A549 (cell line): Measurements from ENCODE around the gene KRTAP10-9. TPM values are rescaled to one million over a fixed set of nuclear protein-coding genes. Genes with fewer than 3 reads are reported as not detected.

Experiments
- ATAC-seq, 2 experiments: fragments of 200-7000 bp in 1 of 2; fragments of >200 bp in 1 of 2; cut with Nextera tagmentation in 1 of 2; cut with Tn5 transposase in 1 of 2; 3 replicates each; pipeline versions ENCODE4 v1.8.0 to v1.9.1; 2018 to 2020; ENCODE audit warnings: mild to moderate bottlenecking in 1 of 2, moderate library complexity in 1 of 2
- CTCF ChIA-PET: fragments of 300-600 bp; sonication (Branson Sonifier 250); formaldehyde crosslinking; extraction: SDS; loops from one replicate; lab custom pipeline; 2021; ENCODE audit warnings: antibody characterized with exemption, inconsistent platforms; lab: Yijun Ruan, JAX
- POLR2A ChIA-PET: fragments of 350-600 bp; formaldehyde crosslinking; extraction: SDS; loops from one replicate; lab custom pipeline; 2021; ENCODE audit warnings: antibody characterized with exemption, inconsistent platforms; lab: Yijun Ruan, JAX
- DNase-seq, 2 experiments: peaks; one replicate each; pipeline versions ENCODE4 v3.0.0 to v3.0.0-alpha.2; 2011 to 2016; ENCODE audit warnings: low read depth in 1 of 2, low spot score in 1 of 2
- FAIRE-seq: peaks from 2 replicates; lab custom pipeline; 2011; peaks lifted over from hg19 to GRCh38; lab: Jason Lieb, UNC
- H3K27ac ChIP-seq, 2 experiments: fragments of >200 bp; sonication (Bioruptor Twin); formaldehyde crosslinking; 3 replicates each; pipeline ENCODE4 v1.5.1; 2016 to 2017
- H3K4me1 ChIP-seq: fragments of >200 bp; sonication (Bioruptor Twin); formaldehyde crosslinking; 3 replicates; pipeline ENCODE4 v1.6.1; 2016
- H3K4me2 ChIP-seq: fragments of >200 bp; sonication (Bioruptor Twin); formaldehyde crosslinking; 3 replicates; pipeline ENCODE4 v1.6.1; 2016
- H3K4me3 ChIP-seq: fragments of >200 bp; sonication (Bioruptor Twin); formaldehyde crosslinking; 3 replicates; pipeline ENCODE4 v1.5.1; 2016
- H3K9me3 ChIP-seq: fragments of >200 bp; sonication (Bioruptor Twin); formaldehyde crosslinking; 3 replicates; pipeline ENCODE4 v1.6.1; 2016
- CBX2 ChIP-seq: fragments of 200-600 bp; sonication (generic); IDR thresholded peaks from 2 replicates; pipeline ENCODE4 v1.6.1; 2016; ENCODE audit warnings: low read depth, mild to moderate bottlenecking, borderline replicate concordance
- CEBPB ChIP-seq, 2 experiments: fragments of >200 bp in 1 of 2; sonication (Bioruptor Twin) in 1 of 2; formaldehyde crosslinking in 1 of 2; IDR thresholded peaks; 2 replicates each; pipeline ENCODE4 v1.6.1; 2012 to 2016
- CHD4 ChIP-seq: fragments of 200-600 bp; sonication (generic); IDR thresholded peaks from 2 replicates; pipeline ENCODE4 v1.6.1; 2016; ENCODE audit warnings: antibody characterized with exemption, mild to moderate bottlenecking, borderline replicate concordance
- EHF ChIP-seq: fragments of 250-450 bp; sonication (Bioruptor Pico); IDR thresholded peaks from 2 replicates; pipeline ENCODE4 v1.5.0; 2020; ENCODE audit warnings: mild to moderate bottlenecking
- EHMT2 ChIP-seq: fragments of 200-600 bp; sonication (generic); IDR thresholded peaks from 2 replicates; pipeline ENCODE4 v1.6.1; 2016; ENCODE audit warnings: antibody characterized with exemption, low read depth, mild to moderate bottlenecking, moderate library complexity
- ESRRA ChIP-seq: fragments of 150-350 bp; IDR thresholded peaks from 2 replicates; pipeline ENCODE4 v1.6.1; 2014; ENCODE audit warnings: mild to moderate bottlenecking, low read length, borderline replicate concordance
- GATA3 ChIP-seq: IDR thresholded peaks from 2 replicates; pipeline ENCODE4 v1.6.1; 2012; ENCODE audit warnings: borderline replicate concordance
- HMGXB4 ChIP-seq: fragments of 250-450 bp; sonication (Bioruptor Pico); IDR thresholded peaks from 2 replicates; pipeline ENCODE4 v1.5.0; 2021; ENCODE audit warnings: mild to moderate bottlenecking, moderate library complexity, borderline replicate concordance
- HOXB13 ChIP-seq: fragments of 250-450 bp; sonication (Bioruptor Pico); IDR thresholded peaks from 2 replicates; pipeline ENCODE4 v1.5.0; 2020; ENCODE audit warnings: low read depth, mild to moderate bottlenecking, moderate library complexity
- HOXB5 ChIP-seq: fragments of 250-450 bp; sonication (Bioruptor Pico); IDR thresholded peaks from 2 replicates; pipeline ENCODE4 v1.5.0; 2020; ENCODE audit warnings: mild to moderate bottlenecking, moderate library complexity
- JUNB ChIP-seq: fragments of >200 bp; sonication (Bioruptor Twin); formaldehyde crosslinking; IDR thresholded peaks from 2 replicates; pipeline ENCODE4 v1.6.1; 2016
- NR3C1 ChIP-seq: fragments of >200 bp; sonication (Bioruptor Twin); formaldehyde crosslinking; IDR thresholded peaks from 3 replicates; pipeline ENCODE4 v1.6.1; 2017
- PBX3 ChIP-seq: IDR thresholded peaks from 2 replicates; pipeline ENCODE4 v1.6.1; 2012
- RCOR1 ChIP-seq: fragments of 150-350 bp; IDR thresholded peaks from 2 replicates; pipeline ENCODE4 v1.6.1; 2014; ENCODE audit warnings: antibody characterized with exemption, low read length, low read depth
- RFX5 ChIP-seq: fragments of 450-650 bp; IDR thresholded peaks from 2 replicates; pipeline ENCODE4 v1.7.1; 2014; ENCODE audit warnings: antibody characterized with exemption, mild to moderate bottlenecking, moderate library complexity
- RNF2 ChIP-seq: fragments of 200-600 bp; sonication (generic); IDR thresholded peaks from 2 replicates; pipeline ENCODE4 v1.6.1; 2016; ENCODE audit warnings: low read depth, mild to moderate bottlenecking, antibody characterized with exemption, moderate library complexity, borderline replicate concordance
- SREBF2 ChIP-seq: fragments of 450-650 bp; IDR thresholded peaks from 2 replicates; pipeline ENCODE4 v1.6.1; 2014; ENCODE audit warnings: mild to moderate bottlenecking, moderate library complexity
- TFCP2L1 ChIP-seq: fragments of 250-450 bp; sonication (Bioruptor Pico); IDR thresholded peaks from 2 replicates; pipeline ENCODE4 v1.5.0; 2021; ENCODE audit warnings: mild to moderate bottlenecking
- ZC3H11A ChIP-seq: fragments of 450-650 bp; IDR thresholded peaks from 2 replicates; pipeline ENCODE4 v1.6.1; 2014; ENCODE audit warnings: antibody characterized with exemption, mild to moderate bottlenecking
- ZNF302 ChIP-seq: fragments of 250-450 bp; sonication (Bioruptor Pico); IDR thresholded peaks from 2 replicates; pipeline ENCODE4 v1.9.0; 2021; ENCODE audit warnings: inconsistent platforms, mild to moderate bottlenecking, moderate library complexity
- WGBS: methylation state at CpG from one replicate; pipeline ENCODE4 v1.1.6; 2017; ENCODE audit errors: missing lambda C conversion rate; 5-methylcytosine and 5-hydroxymethylcytosine counted together
- polyA plus RNA-seq, 4 experiments: library from polyadenylated mRNA; depleted of rRNA in 3 of 4; stranded (reverse); fragments of >200 nt; fragmentation: RNase III in 1 of 4; extraction: RNeasy Plus Mini Kit Qiagen cat#74134 plus additional on column Dnase treatment in 1 of 4; gene quantifications; 2 replicates in 3 of 4; 3 replicates in 1 of 4; pipeline ENCODE4 v1.2.3, GENCODE V29; 2011 to 2017
- TF ChIP-seq, protein P1 (sequence below): fragments of >200 bp; sonication (Bioruptor Twin); formaldehyde crosslinking; IDR thresholded peaks from 3 replicates; pipeline ENCODE4 v1.5.1; 2016
- TF ChIP-seq, protein P2 (sequence below): fragments of >200 bp; sonication (Bioruptor Twin); formaldehyde crosslinking; IDR thresholded peaks from 2 replicates; pipeline ENCODE4 v1.6.1; 2016
- TF ChIP-seq, protein P3 (sequence below): IDR thresholded peaks from 2 replicates; pipeline ENCODE4 v1.6.1; 2012; ENCODE audit warnings: low read depth, borderline replicate concordance
- TF ChIP-seq, protein P4 (sequence below): fragments of 250-450 bp; sonication (Bioruptor Pico); IDR thresholded peaks from 2 replicates; pipeline ENCODE4 v1.5.0; 2020; ENCODE audit warnings: low read depth, mild to moderate bottlenecking, moderate library complexity

KRTAP10-9 gene
- polyA plus RNA-seq, 2 of the 4 experiments (the other 2 are of a cell fraction): not detected

DNA sequence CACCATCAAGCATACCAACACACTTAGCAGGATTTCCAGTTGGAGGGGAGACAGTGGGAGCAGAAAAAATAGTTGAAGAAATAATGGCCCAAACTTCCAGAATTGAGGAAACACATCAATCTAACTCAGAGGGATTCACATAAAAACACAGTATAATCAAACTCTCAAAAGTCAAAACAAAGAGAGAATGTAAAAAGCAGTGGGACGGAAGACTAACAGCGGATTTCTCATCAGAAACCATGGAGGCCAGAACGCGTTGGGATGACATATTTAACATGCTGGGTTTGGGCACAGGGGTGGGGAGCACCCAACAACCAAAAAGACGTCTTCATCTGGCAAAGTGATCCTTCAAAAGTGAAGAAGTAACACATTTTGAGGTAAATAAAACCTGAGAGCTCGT is 7.0 kb upstream of the KRTAP10-9 start:
- H3K4me2 ChIP-seq: no peak overlapping the region
- ChIA-PET POLR2A (no interaction called here), CTCF (no interaction called here)
- FAIRE-seq (no peak), ATAC-seq (no peak), DNase-seq (no peak)
- no peaks in the 10 kb centered on the region for H3K4me1 ChIP-seq
- H3K4me3 ChIP-seq: no peak overlapping the region
- TF ChIP-seq ZC3H11A: no peak
- no peak for TF ChIP-seq HMGXB4 (CRISPR knock-in tag)
- TF ChIP-seq CEBPB (IDR thresholded peaks at IDR 0.05): no peak
- TF ChIP-seq SREBF2: no peak
- TF ChIP-seq, protein P1, sequence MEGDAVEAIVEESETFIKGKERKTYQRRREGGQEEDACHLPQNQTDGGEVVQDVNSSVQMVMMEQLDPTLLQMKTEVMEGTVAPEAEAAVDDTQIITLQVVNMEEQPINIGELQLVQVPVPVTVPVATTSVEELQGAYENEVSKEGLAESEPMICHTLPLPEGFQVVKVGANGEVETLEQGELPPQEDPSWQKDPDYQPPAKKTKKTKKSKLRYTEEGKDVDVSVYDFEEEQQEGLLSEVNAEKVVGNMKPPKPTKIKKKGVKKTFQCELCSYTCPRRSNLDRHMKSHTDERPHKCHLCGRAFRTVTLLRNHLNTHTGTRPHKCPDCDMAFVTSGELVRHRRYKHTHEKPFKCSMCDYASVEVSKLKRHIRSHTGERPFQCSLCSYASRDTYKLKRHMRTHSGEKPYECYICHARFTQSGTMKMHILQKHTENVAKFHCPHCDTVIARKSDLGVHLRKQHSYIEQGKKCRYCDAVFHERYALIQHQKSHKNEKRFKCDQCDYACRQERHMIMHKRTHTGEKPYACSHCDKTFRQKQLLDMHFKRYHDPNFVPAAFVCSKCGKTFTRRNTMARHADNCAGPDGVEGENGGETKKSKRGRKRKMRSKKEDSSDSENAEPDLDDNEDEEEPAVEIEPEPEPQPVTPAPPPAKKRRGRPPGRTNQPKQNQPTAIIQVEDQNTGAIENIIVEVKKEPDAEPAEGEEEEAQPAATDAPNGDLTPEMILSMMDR: no peak
- no peak for TF ChIP-seq RFX5
- TF ChIP-seq, protein P2, sequence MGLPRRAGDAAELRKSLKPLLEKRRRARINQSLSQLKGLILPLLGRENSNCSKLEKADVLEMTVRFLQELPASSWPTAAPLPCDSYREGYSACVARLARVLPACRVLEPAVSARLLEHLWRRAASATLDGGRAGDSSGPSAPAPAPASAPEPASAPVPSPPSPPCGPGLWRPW: no peak
- no peak for TF ChIP-seq GATA3
- no peak for TF ChIP-seq EHMT2
- no peak for TF ChIP-seq HOXB13 (CRISPR knock-in tag)
- TF ChIP-seq, protein P3, sequence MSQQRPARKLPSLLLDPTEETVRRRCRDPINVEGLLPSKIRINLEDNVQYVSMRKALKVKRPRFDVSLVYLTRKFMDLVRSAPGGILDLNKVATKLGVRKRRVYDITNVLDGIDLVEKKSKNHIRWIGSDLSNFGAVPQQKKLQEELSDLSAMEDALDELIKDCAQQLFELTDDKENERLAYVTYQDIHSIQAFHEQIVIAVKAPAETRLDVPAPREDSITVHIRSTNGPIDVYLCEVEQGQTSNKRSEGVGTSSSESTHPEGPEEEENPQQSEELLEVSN: no peak
- TF ChIP-seq EHF (CRISPR knock-in tag): no peak
- TF ChIP-seq, protein P4, sequence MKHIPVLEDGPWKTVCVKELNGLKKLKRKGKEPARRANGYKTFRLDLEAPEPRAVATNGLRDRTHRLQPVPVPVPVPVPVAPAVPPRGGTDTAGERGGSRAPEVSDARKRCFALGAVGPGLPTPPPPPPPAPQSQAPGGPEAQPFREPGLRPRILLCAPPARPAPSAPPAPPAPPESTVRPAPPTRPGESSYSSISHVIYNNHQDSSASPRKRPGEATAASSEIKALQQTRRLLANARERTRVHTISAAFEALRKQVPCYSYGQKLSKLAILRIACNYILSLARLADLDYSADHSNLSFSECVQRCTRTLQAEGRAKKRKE (CRISPR knock-in tag): no peak
- no peak for TF ChIP-seq PBX3
- no peak for TF ChIP-seq JUNB
- TF ChIP-seq HOXB5 (CRISPR knock-in tag): no peak
- TF ChIP-seq RNF2: no peak
- TF ChIP-seq ESRRA: no peak
- no peak for TF ChIP-seq TFCP2L1 (CRISPR knock-in tag)
- no peak overlapping the region for H3K27ac ChIP-seq
- H3K9me3 ChIP-seq: peaks cover 17% of the 10 kb centered on the region; the same call in 1 of the 3 replicates
- WGBS: 34% methylated on average over 6 of the region's 6 CpGs

DNA sequence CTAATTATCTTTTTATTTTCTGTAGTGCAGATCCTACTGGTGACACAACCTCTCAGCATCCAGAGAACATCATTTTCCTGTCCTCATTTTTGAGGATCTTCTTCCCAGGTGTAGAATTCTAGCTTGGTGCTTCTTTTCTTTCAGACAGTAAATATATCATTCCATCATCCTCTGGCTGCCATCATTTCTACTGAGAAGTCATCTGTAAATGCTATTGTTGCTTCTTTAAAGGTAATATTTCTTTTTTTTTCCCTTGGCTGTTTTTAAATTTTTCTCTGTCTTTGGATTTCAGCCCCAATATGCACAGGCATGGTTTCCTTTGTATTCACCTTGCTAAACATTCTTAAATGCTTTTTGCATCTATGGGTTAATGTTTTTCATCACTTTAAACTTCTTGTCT is 3.3 kb upstream of the KRTAP10-9 start:
- CTCF ChIA-PET: no interaction called here
- Histone ChIP-seq H3K4me3 (no peak overlapping the region), H3K9me3 (peaks cover 17% of the 10 kb centered on the region; the same call in 2 of the 3 replicates), H3K4me2 (no peak overlapping the region), H3K27ac (no peak overlapping the region), H3K4me1 (no peaks in the 10 kb centered on the region)
- POLR2A ChIA-PET: no interaction called here
- TF ChIP-seq, protein P2: no peak
- no peak for TF ChIP-seq SREBF2
- no peak for TF ChIP-seq CBX2
- TF ChIP-seq RCOR1: no peak
- no peak for TF ChIP-seq CHD4
- TF ChIP-seq NR3C1: no peak
- TF ChIP-seq ZNF302 (CRISPR knock-in tag): no peak
- no peak for ATAC-seq
- FAIRE-seq: no peak
- DNase-seq: no peak
